Adrenal gland (tissue), 5 donors: ENCODE results near the gene LTA4H.

Experiments
- CTCF ChIP-seq, 6 experiments: fragments of 450-650 bp in 4 of 6; fragments of 200-600 bp in 2 of 6; sonication (generic) in 1 of 6; IDR thresholded peaks; 1 replicate in 5 of 6; 2 replicates in 1 of 6; pipeline versions ENCODE4 v1.5.1 to v1.8.0; 2016 to 2021; ENCODE audit warnings: antibody characterized with exemption in 6 of 6, mild to moderate bottlenecking in 2 of 6, moderate library complexity in 1 of 6
- POLR2A ChIP-seq, 2 donors: fragments of 450-650 bp; IDR thresholded peaks; one replicate each; pipeline ENCODE4 v1.6.1; 2017; ENCODE audit warnings: antibody characterized with exemption in 2 of 2, mild to moderate bottlenecking in 2 of 2, moderate library complexity in 1 of 2
- donor health status: DM: no; HTN: no; CAD: no.

GRCh38 chr12:96049101-96049500, 13.7 kb upstream of the LTA4H start:
- no peak for TF ChIP-seq CTCF (IDR thresholded peaks at IDR 0.05)
- no peak for TF ChIP-seq POLR2A (IDR thresholded peaks at IDR 0.05)
